ENCODE measurements around the gene KCNJ1.

GRCh38 chr11:128872094-128872493, 5.0 kb upstream of the KCNJ1 start:
- TF ChIP-seq CTCF (IDR thresholded peaks at IDR 0.05) (no peak), EZH2 (IDR thresholded peaks at IDR 0.05) (no peak)

Data from neural progenitor cell (in vitro differentiated cells).